Activated T-cell treated with anti-CD3 and anti-CD28 coated beads, Interleukin-2, amount 50 U/mL, for 48 hours (primary cell): ENCODE results near the gene GNLY.

Experiments
- DNase-seq, 2 experiments: peaks; one replicate each; pipeline ENCODE4 v3.0.0-alpha.2; 2020

The GNLY gene

DNA sequence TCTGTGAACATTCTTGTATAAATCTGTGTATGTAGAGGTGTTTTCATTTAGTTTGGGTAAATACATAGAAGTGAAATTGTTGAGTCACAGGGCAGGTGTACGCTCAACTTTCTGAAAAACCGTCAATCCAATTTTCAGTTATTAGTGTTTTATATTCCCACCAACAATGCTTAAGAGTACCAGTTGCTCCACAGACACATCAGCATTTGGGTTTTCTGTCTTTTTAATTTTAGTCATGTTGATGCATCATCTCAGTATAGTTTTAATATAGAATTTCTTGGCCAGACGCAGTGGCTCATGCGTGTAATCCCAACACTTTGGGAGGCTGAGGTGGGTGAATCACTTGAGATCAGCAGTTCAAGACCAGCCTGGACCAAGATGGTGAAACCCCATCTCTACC, 3.2 kb upstream of the GNLY start:
- DNase-seq = peak in 1 of 2 experiments; percentile 14

DNA sequence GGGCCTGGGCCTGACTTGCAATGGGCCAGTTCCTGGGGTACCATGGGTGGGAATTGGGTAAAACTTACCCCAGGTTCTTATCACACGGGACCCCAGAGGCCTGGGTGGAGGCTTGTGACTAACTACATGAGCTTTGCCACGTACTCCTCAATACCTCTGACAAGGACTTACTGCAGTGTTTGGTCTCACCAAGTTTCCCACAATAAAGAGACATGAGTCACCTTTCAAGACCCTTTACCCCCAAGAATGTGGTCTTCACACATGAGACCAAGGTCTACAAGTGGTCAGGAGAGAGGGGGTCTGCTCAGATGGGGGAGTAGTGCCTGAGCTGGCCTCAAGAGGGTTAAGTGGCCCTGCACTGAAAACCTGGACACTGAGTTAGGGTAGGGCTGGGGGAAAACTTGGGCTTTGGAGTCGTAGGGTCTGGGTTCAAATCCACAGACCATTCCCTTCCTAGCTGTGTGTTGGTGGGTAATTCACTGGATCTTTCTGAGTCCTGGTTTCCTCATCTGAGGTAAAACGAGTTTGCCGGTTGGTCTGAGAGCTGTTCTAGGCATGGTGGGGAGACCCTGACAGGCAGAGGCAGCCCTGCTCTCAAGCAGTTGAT, 2.0 kb upstream of the GNLY start:
- DNase-seq = peak in 1 of 2 experiments; percentile 17

- DNase-seq = peak in 1 of 2 experiments; percentile 13
Observed at GRCh38 chr2:85695121-85695520, 963 bp downstream of the GNLY start.

GRCh38 chr2:85695691-85696668, 1.8 kb downstream of the GNLY start:
- DNase-seq = peak in 1 of 2 experiments; percentile 9

GRCh38 chr2:85697096-85697495, 2.9 kb downstream of the GNLY start:
- peak in 1 of 2 experiments; percentile 1 for DNase-seq

DNA sequence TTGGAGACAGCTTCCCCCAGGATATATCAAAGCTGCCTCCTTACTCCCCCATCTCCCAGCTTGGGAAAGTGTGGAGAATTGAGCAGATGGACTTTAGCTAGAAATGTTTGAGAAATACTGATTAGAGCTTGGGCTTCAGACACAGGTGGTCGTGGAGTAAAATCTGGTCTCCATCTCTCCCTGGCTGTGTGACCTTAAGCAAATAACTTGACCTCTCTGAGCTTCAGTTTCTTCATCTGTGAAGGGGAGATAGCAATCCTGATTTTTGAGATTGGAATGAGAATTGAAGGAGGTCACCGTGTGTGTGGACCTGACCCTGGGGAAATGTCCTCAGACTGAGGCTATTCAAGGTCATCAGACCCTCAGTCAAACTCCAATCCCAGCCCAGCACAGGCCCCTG, 3.6 kb downstream of the GNLY start:
- DNase-seq = no peak

GRCh38 chr2:85698184-85698879, 4.2 kb downstream of the GNLY start:
- peak in 1 of 2 experiments; percentile 16 for DNase-seq

DNA sequence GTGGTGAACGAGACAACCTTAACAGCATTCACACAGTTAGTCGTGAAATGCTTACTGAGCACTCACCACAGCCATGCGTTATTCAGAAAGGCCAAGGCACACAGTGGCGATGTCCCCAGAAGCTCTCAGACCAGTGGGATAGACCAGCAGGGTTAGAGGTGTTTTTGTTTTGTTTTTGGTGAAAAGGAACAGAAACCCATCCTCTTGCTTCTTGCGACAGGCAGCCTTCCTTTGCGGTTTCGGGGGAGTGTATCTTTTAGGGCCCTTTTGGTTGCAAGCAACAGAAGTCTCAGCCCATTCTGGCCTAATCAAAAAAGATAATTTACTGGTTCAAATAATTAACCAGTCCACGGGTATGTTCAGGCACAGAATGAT, 4.7 kb downstream of the GNLY start:
- DNase-seq = no peak

DNA sequence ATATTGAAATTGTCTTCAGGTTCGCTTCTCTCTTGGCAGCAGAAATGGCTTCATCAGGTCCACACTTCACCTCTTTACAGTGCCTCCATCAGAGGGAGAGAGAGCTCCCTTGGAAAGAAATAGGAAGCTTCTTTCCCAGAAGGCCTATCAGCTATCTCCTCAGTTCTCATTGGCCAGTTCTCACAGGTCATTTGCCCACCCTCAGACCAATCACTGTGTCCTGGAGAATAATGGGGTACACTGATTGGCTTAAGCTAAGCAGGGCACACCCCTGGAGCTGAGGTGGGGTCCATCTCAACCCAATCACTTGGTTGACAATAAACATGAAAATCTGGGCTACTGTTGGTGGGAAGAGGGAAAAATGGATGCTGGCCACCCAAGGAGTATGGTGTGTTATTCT, 5.2 kb downstream of the GNLY start:
- DNase-seq = no peak

- no peak for DNase-seq
Observed at GRCh38 chr2:85702172-85702571, 8.0 kb downstream of the GNLY start.

DNA sequence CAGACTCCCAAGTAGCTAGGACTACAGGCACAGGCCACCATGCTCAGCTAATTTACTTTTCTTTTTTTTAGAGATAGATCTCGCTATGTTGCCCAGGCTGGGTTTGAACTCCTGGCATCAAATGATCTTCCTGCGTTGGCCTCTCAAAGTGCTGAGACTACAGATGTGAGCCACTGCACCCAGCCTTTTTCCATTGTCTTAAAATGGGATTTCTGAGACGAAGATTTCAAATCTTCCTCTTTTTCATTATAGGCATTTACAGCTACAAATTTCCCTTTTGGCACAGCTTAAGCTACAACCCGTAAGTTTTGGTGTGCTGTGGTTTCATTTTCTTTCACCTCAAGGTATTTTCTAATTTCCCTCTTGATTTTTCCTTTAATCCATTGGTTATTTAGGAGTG, 8.6 kb downstream of the GNLY start:
- DNase-seq = no peak

DNA sequence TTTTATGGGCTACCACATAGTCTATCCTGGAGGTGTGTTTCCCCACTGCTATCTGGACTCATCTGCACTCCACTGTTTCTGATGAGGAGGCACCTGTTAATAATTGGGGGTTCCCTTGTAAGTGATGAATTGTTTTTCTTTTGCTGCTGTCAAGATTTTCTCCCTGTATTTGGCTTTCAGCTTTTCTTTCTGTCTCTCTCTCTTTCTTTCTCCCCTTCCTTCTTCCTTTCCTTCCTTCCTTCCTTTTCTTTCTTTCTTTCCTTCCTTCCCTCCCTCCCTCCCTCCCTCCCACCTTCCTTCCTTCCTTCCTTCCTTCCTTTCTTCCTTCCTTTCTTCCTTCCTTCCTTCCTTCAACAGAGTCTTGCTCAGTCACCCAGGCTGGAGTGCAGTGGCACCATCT, 9.2 kb downstream of the GNLY start:
- no peak for DNase-seq

GRCh38 chr2:85704038-85704437, 9.9 kb downstream of the GNLY start:
- no peak for DNase-seq

GRCh38 chr2:85704800-85705679, 10.9 kb downstream of the GNLY start:
- no peak for DNase-seq

DNA sequence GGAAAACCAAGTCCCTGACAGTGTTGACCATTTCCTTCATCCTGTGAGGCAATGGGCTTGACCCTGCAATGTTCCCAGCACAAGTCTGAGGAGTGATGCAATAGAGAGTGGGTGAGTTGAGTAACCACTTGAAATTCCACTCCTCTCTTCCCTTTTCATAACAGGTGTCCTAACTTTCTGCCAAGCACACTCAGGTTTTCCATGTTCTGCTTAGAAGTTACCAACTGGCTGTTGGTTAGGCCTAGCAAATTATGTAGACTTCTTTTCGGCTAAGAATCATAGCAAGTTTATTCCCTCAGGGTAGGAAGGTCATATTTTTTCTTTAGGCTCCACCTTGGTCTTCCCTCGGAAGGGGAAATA, 11.5 kb downstream of the GNLY start:
- no peak for DNase-seq

- no peak for DNase-seq
Observed at GRCh38 chr2:85706063-85706462, 11.9 kb downstream of the GNLY start.

DNA sequence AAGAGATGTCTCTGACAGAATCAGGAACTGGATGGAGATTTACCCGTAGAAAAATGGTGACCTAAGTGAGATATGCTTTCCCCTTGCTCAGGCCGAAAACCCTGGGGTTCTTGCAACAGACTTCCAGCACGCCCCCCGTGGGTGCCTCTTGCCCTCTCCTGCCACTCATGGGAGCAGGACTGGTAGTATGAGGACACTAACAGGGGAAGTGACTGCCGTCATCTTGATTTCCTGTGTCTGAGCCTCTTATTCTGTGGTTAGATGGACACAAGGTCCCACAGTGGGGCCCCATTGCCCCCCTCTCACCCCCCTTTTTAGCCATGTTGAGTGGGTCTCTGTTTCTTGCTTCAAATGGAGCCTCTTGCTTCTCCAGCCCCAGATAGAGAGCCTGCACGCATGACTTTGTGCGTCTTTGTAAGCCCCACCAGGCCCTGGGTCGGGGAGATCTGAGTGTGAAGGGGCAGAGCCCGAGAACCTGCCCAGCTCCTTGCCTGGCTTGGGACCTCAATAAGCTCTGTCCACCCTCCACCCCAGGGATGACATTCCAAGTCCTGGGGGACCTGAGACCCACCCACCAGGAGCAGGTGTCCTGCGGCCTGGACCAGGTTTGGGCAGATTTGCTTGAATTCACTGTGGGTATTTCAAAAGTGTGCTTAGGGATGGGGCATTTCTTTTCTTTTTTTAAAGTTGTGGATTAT, 12.6 kb downstream of the GNLY start:
- DNase-seq = no peak

DNA sequence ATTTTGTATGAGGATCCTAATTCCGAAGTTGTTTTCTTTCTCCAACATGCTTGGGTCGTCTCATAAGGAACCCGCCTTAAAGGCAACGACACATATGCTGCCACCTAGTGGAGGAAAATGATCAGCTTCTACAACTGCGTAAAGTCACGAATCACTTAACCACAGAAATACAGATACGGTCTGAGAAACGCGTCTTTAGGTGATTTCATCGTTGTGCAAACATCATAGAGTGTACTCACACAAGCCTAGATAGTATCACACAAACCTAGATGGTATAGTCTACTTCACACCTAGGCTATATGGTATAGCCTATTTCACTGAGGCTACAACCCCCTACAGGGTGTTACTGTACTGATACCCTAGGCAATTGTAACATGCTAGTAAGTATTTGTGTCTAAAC, 13.1 kb downstream of the GNLY start:
- peak; percentile 36 to 58 for DNase-seq

- no peak for DNase-seq
Observed at GRCh38 chr2:85708641-85709040, 14.5 kb downstream of the GNLY start.

- no peak for DNase-seq
Observed at GRCh38 chr2:85709401-85709811, 15.2 kb downstream of the GNLY start.

- no peak for DNase-seq
Observed at GRCh38 chr2:85710687-85711577, 16.8 kb downstream of the GNLY start.
